Choroid plexus epithelial cell (primary cell): ENCODE results near the gene C2.
A peak's percentile ranks its signal among the peaks of the same experiment; 100 is the strongest.

Experiments
- DNase-seq: peaks from one replicate; pipeline ENCODE4 v3.0.0-alpha.2; 2010; ENCODE audit warnings: low read depth
- H3K4me3 ChIP-seq: 2 replicates; pipeline ENCODE4 v1.5.1; 2011; ENCODE audit warnings: low read depth, mild to moderate bottlenecking, control low read depth, low read length, moderate library complexity
- TF ChIP-seq, protein P1 (sequence below): conservative IDR thresholded peaks from 2 replicates; pipeline ENCODE4 v1.5.1; 2011; ENCODE audit warnings: low read depth, mild to moderate bottlenecking, control low read depth, inconsistent platforms, low read length, moderate library complexity

The C2 gene

GRCh38 chr6:31958412-31958740, 30.9 kb downstream of the C2 start:
- TF ChIP-seq, protein P1, sequence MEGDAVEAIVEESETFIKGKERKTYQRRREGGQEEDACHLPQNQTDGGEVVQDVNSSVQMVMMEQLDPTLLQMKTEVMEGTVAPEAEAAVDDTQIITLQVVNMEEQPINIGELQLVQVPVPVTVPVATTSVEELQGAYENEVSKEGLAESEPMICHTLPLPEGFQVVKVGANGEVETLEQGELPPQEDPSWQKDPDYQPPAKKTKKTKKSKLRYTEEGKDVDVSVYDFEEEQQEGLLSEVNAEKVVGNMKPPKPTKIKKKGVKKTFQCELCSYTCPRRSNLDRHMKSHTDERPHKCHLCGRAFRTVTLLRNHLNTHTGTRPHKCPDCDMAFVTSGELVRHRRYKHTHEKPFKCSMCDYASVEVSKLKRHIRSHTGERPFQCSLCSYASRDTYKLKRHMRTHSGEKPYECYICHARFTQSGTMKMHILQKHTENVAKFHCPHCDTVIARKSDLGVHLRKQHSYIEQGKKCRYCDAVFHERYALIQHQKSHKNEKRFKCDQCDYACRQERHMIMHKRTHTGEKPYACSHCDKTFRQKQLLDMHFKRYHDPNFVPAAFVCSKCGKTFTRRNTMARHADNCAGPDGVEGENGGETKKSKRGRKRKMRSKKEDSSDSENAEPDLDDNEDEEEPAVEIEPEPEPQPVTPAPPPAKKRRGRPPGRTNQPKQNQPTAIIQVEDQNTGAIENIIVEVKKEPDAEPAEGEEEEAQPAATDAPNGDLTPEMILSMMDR, result no peak
- H3K4me3 ChIP-seq, result peak overlapping the region; percentile 97
- no peak for DNase-seq

DNA sequence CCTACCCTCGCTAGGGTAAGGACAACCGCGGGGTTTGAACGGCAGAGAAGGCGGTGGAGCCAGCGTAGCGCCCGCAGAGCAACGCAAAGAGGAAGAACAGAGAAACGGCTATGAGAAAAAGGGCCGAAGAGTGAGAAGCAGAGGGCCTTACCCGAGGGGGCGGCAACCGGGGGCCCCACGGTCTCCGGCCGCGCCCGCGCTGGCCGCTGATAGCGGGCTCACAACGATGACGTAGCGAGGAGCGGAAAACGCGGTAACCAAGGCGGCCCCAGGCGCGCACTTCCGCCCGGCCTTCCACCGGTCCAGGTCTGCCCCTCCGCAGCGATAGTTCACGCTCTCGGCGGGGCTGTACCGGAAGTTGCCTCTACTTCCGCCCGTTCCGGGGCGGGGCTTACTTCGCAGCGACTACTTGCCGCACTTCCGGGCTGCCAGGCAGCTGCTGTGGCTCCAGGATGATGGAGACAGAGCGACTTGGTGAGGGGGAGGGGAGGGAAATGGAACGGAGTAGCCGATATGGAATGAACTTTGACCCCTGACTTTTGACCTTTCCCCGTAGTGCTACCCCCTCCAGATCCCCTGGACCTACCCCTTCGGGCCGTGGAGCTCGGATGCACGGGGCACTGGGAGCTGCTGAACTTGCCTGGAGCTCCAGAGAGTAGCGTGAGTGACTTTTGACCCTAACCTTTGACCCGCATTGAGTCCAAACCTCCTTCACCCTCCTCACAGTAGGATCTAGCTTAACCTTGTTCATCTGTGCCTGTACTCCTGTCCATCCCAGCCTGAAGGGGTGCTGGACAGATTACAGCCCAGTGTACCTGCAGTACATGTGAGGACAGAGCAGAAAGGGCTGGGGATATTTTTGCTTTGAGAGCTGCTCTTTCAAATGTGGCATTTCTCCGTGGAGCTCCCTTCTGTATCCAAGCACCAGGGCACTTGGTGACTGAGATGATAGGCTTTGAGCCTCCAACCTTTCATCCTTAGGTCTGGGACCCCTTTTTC, 31.5 kb downstream of the C2 start, which contains the start of the genes NELFE and SKIC2:
Gene NELFE (minus strand): TSS at position 231 of the 999 bp plus-strand sequence. CDS start 525 bp downstream, outside the sequence.
Gene SKIC2 (plus strand): TSS at position 435 of the 999 bp plus-strand sequence. CDS start 18 bp downstream, at position 453.
- H3K4me3 ChIP-seq, result peak within 1 kb of the TSS; percentile 97
- TF ChIP-seq, protein P1, result no peak
- DNase-seq, result peak; percentile 98

DNA sequence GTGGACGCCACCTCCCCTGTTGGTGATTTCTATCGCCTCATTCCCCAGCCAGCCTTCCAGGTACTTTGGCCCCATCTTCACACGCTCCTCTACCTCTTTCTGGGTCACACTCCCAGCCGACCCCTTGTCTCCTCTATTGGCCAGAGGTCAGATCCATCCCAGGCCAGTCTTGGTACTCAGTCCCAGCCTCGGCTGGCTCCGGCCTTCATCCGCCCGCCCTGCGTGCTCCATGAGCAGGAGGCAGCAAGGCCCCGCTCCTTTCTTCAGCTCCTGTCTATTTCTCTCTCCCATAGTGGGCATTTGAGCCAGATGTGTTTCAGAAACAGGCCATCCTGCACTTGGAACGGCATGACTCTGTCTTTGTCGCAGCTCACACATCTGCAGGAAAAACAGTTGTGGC, 34.1 kb downstream of the C2 start:
- TF ChIP-seq, protein P1, result no peak
- no peak for DNase-seq
- H3K4me3 ChIP-seq, result no peak overlapping the region

DNA sequence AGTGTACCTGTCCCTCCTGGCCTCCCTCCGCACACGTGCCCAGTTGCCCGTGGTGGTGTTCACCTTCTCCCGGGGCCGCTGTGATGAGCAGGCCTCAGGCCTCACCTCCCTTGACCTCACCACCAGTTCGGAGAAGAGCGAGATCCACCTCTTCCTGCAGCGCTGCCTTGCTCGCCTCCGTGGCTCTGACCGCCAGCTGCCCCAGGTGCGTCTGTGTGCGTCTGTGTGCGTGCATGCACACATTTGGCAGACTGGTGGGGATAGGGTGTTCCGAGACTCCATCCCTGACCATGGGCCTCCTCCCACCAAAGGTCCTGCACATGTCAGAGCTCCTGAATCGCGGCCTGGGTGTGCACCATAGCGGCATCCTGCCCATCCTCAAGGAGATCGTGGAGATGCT, 36.4 kb downstream of the C2 start:
- TF ChIP-seq, protein P1, result no peak
- DNase-seq, result no peak
- no peak overlapping the region for H3K4me3 ChIP-seq

DNA sequence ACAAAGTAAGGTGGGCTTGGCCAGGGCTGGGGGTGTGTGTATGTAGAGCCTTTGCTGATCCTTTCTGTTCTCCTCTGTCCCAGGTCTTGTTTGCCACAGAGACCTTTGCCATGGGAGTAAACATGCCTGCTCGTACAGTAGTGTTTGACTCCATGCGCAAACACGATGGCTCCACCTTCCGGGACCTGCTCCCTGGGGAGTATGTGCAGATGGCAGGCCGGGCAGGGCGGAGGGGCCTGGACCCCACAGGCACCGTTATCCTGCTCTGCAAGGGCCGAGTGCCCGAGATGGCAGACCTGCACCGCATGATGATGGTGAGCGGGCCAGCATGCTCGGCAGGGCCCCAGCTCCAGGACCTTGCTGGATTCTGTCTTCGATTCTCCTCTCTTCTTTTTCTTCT, 38.2 kb downstream of the C2 start:
- no peak overlapping the region for H3K4me3 ChIP-seq
- TF ChIP-seq, protein P1, result no peak
- no peak for DNase-seq

GRCh38 chr6:31966506-31966905, 39.0 kb downstream of the C2 start:
- TF ChIP-seq, protein P1, result no peak
- no peak for DNase-seq
- H3K4me3 ChIP-seq, result no peak overlapping the region
